ENCODE data around the gene SCN4B. TPM values are rescaled to one million over a fixed set of nuclear protein-coding genes. Genes with fewer than 3 reads are reported as not detected.

SCN4B gene
- total RNA-seq, 4 donors from 2014 or later, result 1.8 to 7.3 (median 2.5) TPM

- intact Hi-C loops (cut with DNase I; ENCODE audit: low total_unique reads), result no loop called here
These were observed 27.6 kb downstream of the SCN4B start for GRCh38 chr11:118124929-118125535.

GRCh38 chr11:118120793-118121192, 31.8 kb downstream of the SCN4B start:
- Histone ChIP-seq H3K9me3 (no peaks in the 10 kb centered on the region), H3K4me3 (no peak overlapping the region), H3K27me3 (no peaks in the 10 kb centered on the region), H3K4me1 (no peaks in the 10 kb centered on the region), H3K36me3 (no peaks in the 10 kb centered on the region), H3K27ac (no peak overlapping the region)
- intact Hi-C loops (cut with DNase I; ENCODE audit: low total_unique reads), result no loop called here
- no peak for TF ChIP-seq POLR2A (IDR thresholded peaks at IDR 0.05)
- no peak for TF ChIP-seq CTCF (IDR thresholded peaks at IDR 0.05)
- no peak for DNase-seq

More at GRCh38 chr11:118124929-118125535, 27.6 kb downstream of the SCN4B start:
- no peaks in the 10 kb centered on the region for H3K4me1 ChIP-seq
- H3K27ac ChIP-seq, result no peak overlapping the region
- TF ChIP-seq POLR2A (IDR thresholded peaks at IDR 0.05), result no peak
- TF ChIP-seq CTCF (IDR thresholded peaks at IDR 0.05), result no peak
- DNase-seq, result no peak
- H3K27me3 ChIP-seq, result no peaks in the 10 kb centered on the region
- H3K36me3 ChIP-seq, result no peaks in the 10 kb centered on the region
- H3K9me3 ChIP-seq, result no peaks in the 10 kb centered on the region
- no peak overlapping the region for H3K4me3 ChIP-seq

GRCh38 chr11:118117790-118118601, 34.6 kb downstream of the SCN4B start:
- H3K9me3 ChIP-seq, result no peaks in the 10 kb centered on the region
- no peaks in the 10 kb centered on the region for H3K36me3 ChIP-seq
- H3K27me3 ChIP-seq, result no peaks in the 10 kb centered on the region
- no peak for DNase-seq
- TF ChIP-seq CTCF (IDR thresholded peaks at IDR 0.05) (no peak), POLR2A (IDR thresholded peaks at IDR 0.05) (no peak)
- intact Hi-C loops (cut with DNase I; ENCODE audit: low total_unique reads), result no loop called here
- H3K4me3 ChIP-seq, result no peak overlapping the region
- H3K4me1 ChIP-seq, result no peaks in the 10 kb centered on the region
- no peak overlapping the region for H3K27ac ChIP-seq

- no peak for TF ChIP-seq CTCF (IDR thresholded peaks at IDR 0.05)
- TF ChIP-seq POLR2A (IDR thresholded peaks at IDR 0.05), result no peak
- no peaks in the 10 kb centered on the region for H3K4me1 ChIP-seq
- H3K36me3 ChIP-seq, result no peaks in the 10 kb centered on the region
- H3K27me3 ChIP-seq, result no peaks in the 10 kb centered on the region
- H3K9me3 ChIP-seq, result no peaks in the 10 kb centered on the region
- no peak for DNase-seq
- no peak overlapping the region for H3K4me3 ChIP-seq
- intact Hi-C loops (cut with DNase I; ENCODE audit: low total_unique reads), result no loop called here
- no peak overlapping the region for H3K27ac ChIP-seq
These were observed 37.6 kb downstream of the SCN4B start for GRCh38 chr11:118115048-118115447.

- TF ChIP-seq POLR2A (IDR thresholded peaks at IDR 0.05) (no peak), CTCF (IDR thresholded peaks at IDR 0.05) (no peak)
- intact Hi-C loops (cut with DNase I; ENCODE audit: low total_unique reads), result no loop called here
- H3K27me3 ChIP-seq, result no peaks in the 10 kb centered on the region
These were observed 38.4 kb downstream of the SCN4B start for GRCh38 chr11:118114266-118114665.

More at GRCh38 chr11:118114266-118114665, 38.4 kb downstream of the SCN4B start:
- H3K27ac ChIP-seq, result no peak overlapping the region
- H3K4me1 ChIP-seq, result no peaks in the 10 kb centered on the region
- no peaks in the 10 kb centered on the region for H3K36me3 ChIP-seq
- H3K9me3 ChIP-seq, result no peaks in the 10 kb centered on the region
- no peak for DNase-seq
- no peak overlapping the region for H3K4me3 ChIP-seq
